GM12872 (cell line): ENCODE data around the gene DENND1A.

Experiments
- TF ChIP-seq, protein P1 (sequence below): IDR thresholded peaks from 3 replicates; pipeline ENCODE4 v1.5.1; 2011; ENCODE audit warnings: low read depth, mild to moderate bottlenecking, low read length, moderate library complexity; ENCODE audit not compliant: insufficient read depth

The DENND1A gene

DNA sequence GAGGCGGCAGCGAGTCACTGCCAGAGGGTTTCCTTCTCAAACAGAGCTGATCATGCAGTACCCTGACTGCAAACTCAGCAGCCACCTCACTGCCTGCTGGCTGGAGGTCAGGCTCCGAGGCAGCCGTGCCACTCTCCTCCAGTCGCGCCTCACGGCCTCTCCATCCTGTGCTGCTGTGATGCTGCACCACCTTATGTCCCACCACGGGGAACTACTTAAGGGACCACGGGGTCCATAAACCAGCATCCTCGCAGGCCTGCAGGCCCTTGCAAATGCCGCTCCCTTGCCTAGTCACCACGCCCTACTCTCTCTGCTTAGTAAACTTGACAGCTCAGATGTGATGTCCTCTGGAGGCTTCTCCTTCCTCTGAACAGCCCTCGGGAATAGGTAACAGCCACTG, 474.7 kb downstream of the DENND1A start:
- TF ChIP-seq, protein P1, sequence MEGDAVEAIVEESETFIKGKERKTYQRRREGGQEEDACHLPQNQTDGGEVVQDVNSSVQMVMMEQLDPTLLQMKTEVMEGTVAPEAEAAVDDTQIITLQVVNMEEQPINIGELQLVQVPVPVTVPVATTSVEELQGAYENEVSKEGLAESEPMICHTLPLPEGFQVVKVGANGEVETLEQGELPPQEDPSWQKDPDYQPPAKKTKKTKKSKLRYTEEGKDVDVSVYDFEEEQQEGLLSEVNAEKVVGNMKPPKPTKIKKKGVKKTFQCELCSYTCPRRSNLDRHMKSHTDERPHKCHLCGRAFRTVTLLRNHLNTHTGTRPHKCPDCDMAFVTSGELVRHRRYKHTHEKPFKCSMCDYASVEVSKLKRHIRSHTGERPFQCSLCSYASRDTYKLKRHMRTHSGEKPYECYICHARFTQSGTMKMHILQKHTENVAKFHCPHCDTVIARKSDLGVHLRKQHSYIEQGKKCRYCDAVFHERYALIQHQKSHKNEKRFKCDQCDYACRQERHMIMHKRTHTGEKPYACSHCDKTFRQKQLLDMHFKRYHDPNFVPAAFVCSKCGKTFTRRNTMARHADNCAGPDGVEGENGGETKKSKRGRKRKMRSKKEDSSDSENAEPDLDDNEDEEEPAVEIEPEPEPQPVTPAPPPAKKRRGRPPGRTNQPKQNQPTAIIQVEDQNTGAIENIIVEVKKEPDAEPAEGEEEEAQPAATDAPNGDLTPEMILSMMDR = no peak

DNA sequence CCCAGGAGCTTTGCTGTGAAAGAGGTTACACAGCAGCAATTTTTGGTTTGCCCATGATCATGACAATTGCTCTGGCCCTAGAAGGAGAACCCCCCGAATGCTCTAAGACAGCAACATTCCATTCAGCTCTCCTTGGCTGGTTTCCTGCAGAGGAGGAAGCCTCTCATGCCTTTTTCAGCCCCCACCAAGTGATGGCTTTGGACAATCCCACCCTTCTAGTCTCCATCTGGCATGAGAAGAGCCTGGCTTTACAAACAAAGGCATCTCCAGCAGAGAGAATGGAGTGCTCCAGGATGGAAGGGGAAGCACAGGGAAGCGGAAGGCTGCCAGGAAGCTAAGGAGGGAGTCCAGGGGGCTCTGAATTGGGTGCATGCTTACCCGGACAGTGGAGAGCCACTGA, 475.6 kb downstream of the DENND1A start:
- TF ChIP-seq, protein P1 = no peak

DNA sequence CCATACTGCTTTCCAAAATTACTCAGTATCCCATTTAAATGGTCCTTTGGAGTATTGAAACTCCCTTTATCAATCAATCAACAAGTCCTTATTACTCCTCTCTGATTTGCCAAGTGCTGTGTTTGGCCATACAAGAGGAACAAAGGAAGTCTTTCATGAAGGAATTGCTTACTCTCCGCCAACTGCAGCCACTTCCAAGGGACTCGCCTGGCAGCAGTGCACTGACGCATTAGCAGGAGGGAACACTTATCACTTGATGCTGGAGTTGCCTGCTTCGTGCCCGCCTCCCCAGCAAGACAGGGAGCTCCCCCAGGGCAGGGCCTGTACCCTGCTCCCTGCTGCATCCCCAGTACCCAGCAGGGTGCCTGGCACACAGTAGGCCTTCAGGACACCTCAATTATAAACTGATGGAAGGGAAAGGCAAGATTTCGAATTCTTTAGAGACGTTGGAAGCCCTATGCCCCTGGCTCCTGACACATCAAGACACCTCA, 476.1 kb downstream of the DENND1A start:
- TF ChIP-seq, protein P1 = no peak

DNA sequence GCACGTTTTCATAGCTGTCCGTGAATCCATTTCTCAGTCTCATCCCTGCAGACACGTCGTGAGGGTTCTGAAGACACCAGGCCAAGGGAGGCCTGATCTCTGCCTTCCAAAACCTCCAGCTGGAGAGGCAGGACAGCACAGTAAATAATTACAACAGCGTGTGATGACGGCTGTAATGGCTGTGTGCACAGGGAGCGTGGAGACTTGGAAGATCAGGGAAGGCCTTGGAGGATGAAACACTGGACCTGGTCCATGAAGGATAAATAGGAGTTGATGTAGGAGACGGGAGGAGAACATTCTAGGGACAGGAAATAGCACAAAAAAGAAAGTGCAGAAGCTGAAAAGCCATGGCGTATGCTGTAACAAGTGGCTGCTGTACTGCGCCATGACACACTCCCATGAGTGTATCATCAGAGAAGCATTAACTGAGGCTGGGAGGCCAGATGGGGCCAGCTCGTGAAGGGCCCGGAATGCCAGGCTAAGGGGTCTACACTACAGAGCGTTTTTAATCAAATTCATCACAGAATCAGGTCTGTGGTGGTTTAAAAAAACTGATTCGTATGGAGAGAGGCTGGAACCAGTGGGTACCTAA, 476.8 kb downstream of the DENND1A start:
- TF ChIP-seq, protein P1 = no peak

DNA sequence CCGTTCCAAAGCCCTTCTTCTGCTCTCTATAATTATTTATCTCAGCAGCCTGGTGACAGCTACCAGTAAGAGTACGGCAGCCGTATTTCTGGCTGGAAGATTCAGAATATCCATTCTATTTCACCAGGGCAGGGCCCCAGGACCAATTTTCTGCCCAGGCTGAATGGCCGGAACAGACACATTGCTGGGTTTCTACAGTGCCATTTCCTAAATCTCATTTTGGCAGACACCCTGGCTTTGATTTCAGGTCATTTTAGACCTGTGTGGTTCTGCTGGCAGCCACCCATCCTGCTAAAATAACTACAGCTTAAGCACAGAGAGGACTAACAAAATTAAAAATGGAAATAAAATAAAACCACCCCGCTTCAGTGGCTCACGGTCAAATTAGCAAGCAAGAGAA, 478.9 kb downstream of the DENND1A start:
- TF ChIP-seq, protein P1 = no peak

DNA sequence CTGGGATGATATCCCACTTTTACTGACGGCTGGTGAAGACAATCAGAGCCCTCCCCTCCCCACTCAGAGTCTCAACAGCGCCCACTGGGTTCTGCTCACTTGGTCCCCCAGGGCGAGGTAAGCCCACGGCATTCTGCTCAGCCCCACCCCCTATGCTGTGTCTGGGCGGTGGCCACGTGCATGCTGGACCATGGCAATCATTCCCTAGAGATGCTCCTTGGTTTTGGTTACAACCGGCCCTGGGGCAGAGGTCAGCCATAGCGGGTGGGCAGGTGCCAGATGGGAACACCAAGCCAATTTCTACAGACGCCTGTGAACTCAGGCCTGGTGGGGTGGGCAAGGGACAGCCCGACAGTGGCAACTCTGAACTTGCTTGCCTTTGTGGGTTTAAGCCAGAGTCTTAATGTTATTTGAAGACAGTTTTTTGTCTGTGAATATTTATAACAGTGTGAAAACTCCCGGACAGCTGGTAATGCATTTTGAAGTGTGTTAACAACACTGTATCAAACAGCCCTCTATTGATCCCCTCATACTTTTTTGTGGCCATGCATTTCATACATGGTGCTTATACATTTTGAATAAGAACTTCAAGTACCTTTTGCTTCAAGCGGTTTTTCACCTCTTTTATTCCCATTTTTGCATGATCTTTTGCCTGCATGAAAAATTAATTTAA, 479.7 kb downstream of the DENND1A start:
- TF ChIP-seq, protein P1 = no peak

DNA sequence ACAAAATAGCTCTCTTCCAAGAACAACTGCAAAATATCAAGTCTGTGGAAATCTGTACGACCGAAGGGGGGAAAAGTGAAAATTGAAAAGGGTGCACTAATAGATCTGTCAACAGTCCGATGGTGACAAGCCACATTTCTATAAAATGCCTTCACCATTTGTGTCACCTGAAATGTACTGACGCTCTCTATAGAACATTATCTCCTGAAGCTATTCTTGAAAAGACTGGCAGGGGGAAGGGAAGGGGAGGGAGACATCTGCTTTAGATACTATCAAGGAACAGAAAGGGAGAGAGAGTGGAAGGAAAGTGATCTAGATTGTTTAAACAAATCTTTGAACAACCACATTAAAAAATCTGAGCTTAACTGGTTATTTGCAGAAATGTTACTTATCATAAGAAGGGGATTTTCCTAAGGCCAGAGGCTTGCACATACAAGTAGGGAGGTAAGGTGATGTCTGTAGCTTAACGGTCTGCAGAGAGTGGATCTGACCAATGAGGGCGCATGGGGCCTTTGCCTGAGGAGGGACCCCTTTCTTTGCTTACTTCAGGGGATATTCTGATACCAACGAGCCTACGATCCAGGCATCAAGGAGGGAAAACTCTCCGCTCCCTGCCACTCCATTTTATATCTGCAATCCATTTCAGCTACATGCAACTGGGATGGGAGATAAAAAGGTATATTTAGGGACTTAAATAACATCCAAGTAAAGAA, 481.8 kb downstream of the DENND1A start:
- TF ChIP-seq, protein P1 = no peak
